SK-N-SH treated with all-trans-retinoic acid at 6 μM for 48 hours (cell line): ENCODE data around the gene ZNF814.
A peak's percentile ranks its signal among the peaks of the same experiment; 100 is the strongest.

Experiments used
- ATAC-seq: fragments of 200-7000 bp; cut with Tn5 transposase; 3 replicates; pipeline ENCODE4 v1.9.1; 2020; ENCODE audit warnings: mild to moderate bottlenecking, moderate library complexity
- ARNTL ChIP-seq: fragments of 450-650 bp; formaldehyde crosslinking; IDR thresholded peaks from 2 replicates; pipeline ENCODE4 v1.5.0; 2020; ENCODE audit warnings: low read depth, mild to moderate bottlenecking, moderate library complexity, borderline replicate concordance
- BACH2 ChIP-seq: fragments of 250-450 bp; sonication (Bioruptor Pico); IDR thresholded peaks from 2 replicates; pipeline ENCODE4 v1.9.0; 2021; ENCODE audit warnings: mild to moderate bottlenecking, borderline replicate concordance
- CSDC2 ChIP-seq: fragments of 250-450 bp; sonication (Bioruptor Pico); IDR thresholded peaks from 2 replicates; pipeline ENCODE4 v1.5.0; 2020; ENCODE audit warnings: mild to moderate bottlenecking, moderate library complexity
- CSRNP3 ChIP-seq: fragments of 250-450 bp; sonication (Bioruptor Pico); IDR thresholded peaks from 2 replicates; pipeline ENCODE4 v1.5.1; 2021; ENCODE audit warnings: mild to moderate bottlenecking, moderate library complexity
- ESRRG ChIP-seq: fragments of 250-450 bp; sonication (Bioruptor Pico); IDR thresholded peaks from 2 replicates; pipeline ENCODE4 v1.6.1; 2021; ENCODE audit warnings: mild to moderate bottlenecking
- GLIS3 ChIP-seq: fragments of 250-450 bp; sonication (Bioruptor Pico); IDR thresholded peaks from 2 replicates; pipeline ENCODE4 v1.5.0; 2020; ENCODE audit warnings: mild to moderate bottlenecking, moderate library complexity
- ISL1 ChIP-seq: fragments of 250-450 bp; sonication (Bioruptor Pico); IDR thresholded peaks from 2 replicates; pipeline ENCODE4 v2.1.2; 2022; ENCODE audit warnings: mild to moderate bottlenecking, moderate library complexity
- OSR1 ChIP-seq: fragments of 250-450 bp; sonication (Bioruptor Pico); IDR thresholded peaks from 2 replicates; pipeline ENCODE4 v1.8.0; 2022; ENCODE audit warnings: moderate library complexity, mild to moderate bottlenecking, inconsistent platforms
- PATZ1 ChIP-seq: fragments of 250-450 bp; sonication (Bioruptor Pico); IDR thresholded peaks from 2 replicates; pipeline ENCODE4 v1.8.0; 2020; ENCODE audit warnings: mild to moderate bottlenecking, moderate library complexity, borderline replicate concordance
- POU6F1 ChIP-seq: fragments of 250-450 bp; sonication (Bioruptor Pico); IDR thresholded peaks from 2 replicates; pipeline ENCODE4 v1.8.0; 2021; ENCODE audit warnings: low read depth, mild to moderate bottlenecking, moderate library complexity, borderline replicate concordance
- PPARA ChIP-seq: fragments of 250-450 bp; sonication (Bioruptor Pico); IDR thresholded peaks from 2 replicates; pipeline ENCODE4 v1.5.0; 2020; ENCODE audit warnings: mild to moderate bottlenecking, borderline replicate concordance
- RARB ChIP-seq: fragments of 250-450 bp; sonication (Bioruptor Pico); IDR thresholded peaks from 2 replicates; pipeline ENCODE4 v1.8.0; 2021; ENCODE audit warnings: mild to moderate bottlenecking, moderate library complexity
- SNAI2 ChIP-seq: fragments of 250-450 bp; sonication (Bioruptor Pico); IDR thresholded peaks from 2 replicates; pipeline ENCODE4 v1.5.0; 2020; ENCODE audit warnings: mild to moderate bottlenecking, moderate library complexity
- TCF4 ChIP-seq: fragments of 250-450 bp; sonication (Bioruptor Pico); IDR thresholded peaks from 2 replicates; pipeline ENCODE4 v1.8.0; 2021; ENCODE audit warnings: mild to moderate bottlenecking, moderate library complexity, borderline replicate concordance
- TOX ChIP-seq: fragments of 250-450 bp; sonication (Bioruptor Pico); IDR thresholded peaks from 2 replicates; pipeline ENCODE4 v1.8.0; 2021; ENCODE audit warnings: mild to moderate bottlenecking, moderate library complexity, borderline replicate concordance
- TSHZ2 ChIP-seq: fragments of 250-450 bp; sonication (Bioruptor Pico); IDR thresholded peaks from 2 replicates; pipeline ENCODE4 v1.5.0; 2020; ENCODE audit warnings: mild to moderate bottlenecking, moderate library complexity
- ZC3H10 ChIP-seq: fragments of 250-450 bp; sonication (Bioruptor Pico); IDR thresholded peaks from 2 replicates; pipeline ENCODE4 v1.5.1; 2021; ENCODE audit warnings: mild to moderate bottlenecking, moderate library complexity
- ZFP3 ChIP-seq: fragments of 250-450 bp; sonication (Bioruptor Pico); IDR thresholded peaks from 2 replicates; pipeline ENCODE4 v1.5.0; 2020; ENCODE audit warnings: mild to moderate bottlenecking, moderate library complexity
- ZFP30 ChIP-seq: fragments of 450-650 bp; formaldehyde crosslinking; IDR thresholded peaks from 2 replicates; pipeline ENCODE4 v1.5.0; 2022; ENCODE audit warnings: mild to moderate bottlenecking, moderate library complexity
- ZNF565 ChIP-seq: fragments of 450-650 bp; formaldehyde crosslinking; conservative IDR thresholded peaks from 2 replicates; pipeline ENCODE4 v1.5.0; 2020; ENCODE audit warnings: low read depth, mild to moderate bottlenecking, moderate library complexity
- ZNF70 ChIP-seq: fragments of 450-650 bp; formaldehyde crosslinking; IDR thresholded peaks from 2 replicates; pipeline ENCODE4 v1.5.0; 2020; ENCODE audit warnings: mild to moderate bottlenecking, moderate library complexity
- ZNF8 ChIP-seq: fragments of 450-650 bp; formaldehyde crosslinking; IDR thresholded peaks from 2 replicates; pipeline ENCODE4 v1.5.0; 2020; ENCODE audit warnings: mild to moderate bottlenecking, moderate library complexity

ZNF814 gene

GRCh38 chr19:57888560-57889231 is at the start of gene ZNF814:
Gene ZNF814 (minus strand): TSS chr19:57889037. CDS start chr19:57888802, 235 bp downstream.
- TF ChIP-seq BACH2 = no peak
- no peak for TF ChIP-seq PATZ1 (CRISPR knock-in tag)
- no peak for TF ChIP-seq TOX (CRISPR knock-in tag)
- no peak for TF ChIP-seq ZNF565 (CRISPR knock-in tag)
- TF ChIP-seq ZNF70 (CRISPR knock-in tag) = no peak
- no peak for TF ChIP-seq CSDC2 (CRISPR knock-in tag)
- TF ChIP-seq POU6F1 (CRISPR knock-in tag) = no peak
- TF ChIP-seq RARB (CRISPR knock-in tag) = no peak
- TF ChIP-seq CSRNP3 = no peak
- TF ChIP-seq ISL1 (CRISPR knock-in tag) = no peak
- TF ChIP-seq TSHZ2 (CRISPR knock-in tag) = no peak
- TF ChIP-seq ARNTL = no peak
- TF ChIP-seq GLIS3 (CRISPR knock-in tag) = no peak
- TF ChIP-seq SNAI2 (CRISPR knock-in tag) = no peak
- no peak for TF ChIP-seq ZC3H10 (CRISPR knock-in tag)
- TF ChIP-seq ESRRG (CRISPR knock-in tag) = no peak
- TF ChIP-seq ZFP3 = no peak
- no peak for TF ChIP-seq OSR1 (CRISPR knock-in tag)
- peak; percentile 88 for ATAC-seq

- no peak for TF ChIP-seq GLIS3 (CRISPR knock-in tag)
- no peak for TF ChIP-seq ZFP30 (CRISPR knock-in tag)
- TF ChIP-seq ZFP3 = no peak
- no peak for TF ChIP-seq ZC3H10 (CRISPR knock-in tag)
- no peak for TF ChIP-seq CSDC2 (CRISPR knock-in tag)
Measured at GRCh38 chr19:57935731-57936130, 46.9 kb upstream of the ZNF814 start.

GRCh38 chr19:57934820-57935665 is 46.2 kb upstream of the ZNF814 start, which contains the start of gene ZNF418:
Gene ZNF418 (minus strand): TSS chr19:57935402. CDS start chr19:57933822, 1,580 bp downstream.
- ATAC-seq = no peak
- TF ChIP-seq TCF4 (CRISPR knock-in tag) = no peak
- TF ChIP-seq ESRRG (CRISPR knock-in tag) = no peak
- no peak for TF ChIP-seq ZC3H10 (CRISPR knock-in tag)
- TF ChIP-seq TSHZ2 (CRISPR knock-in tag) = no peak
- no peak for TF ChIP-seq ZNF8 (CRISPR knock-in tag)
- TF ChIP-seq PPARA = no peak
- no peak for TF ChIP-seq PATZ1 (CRISPR knock-in tag)
- TF ChIP-seq POU6F1 (CRISPR knock-in tag) = no peak
- no peak for TF ChIP-seq ZNF70 (CRISPR knock-in tag)
- no peak for TF ChIP-seq ARNTL
- TF ChIP-seq GLIS3 (CRISPR knock-in tag) = no peak

More at GRCh38 chr19:57935731-57936130, 46.9 kb upstream of the ZNF814 start:
- ATAC-seq = no peak
